ENCODE measurements around the gene PRMT2. TPM values are rescaled to one million over a fixed set of nuclear protein-coding genes. Genes with fewer than 3 reads are reported as not detected.
"Not testable (repeated sequence)": the region's sequence is repeated elsewhere in the genome, so short reads cannot be mapped to it uniquely, and the experiment has no call there.

The PRMT2 gene
- total RNA-seq, 1 experiment from 2014 or later: 86.4 TPM

DNA sequence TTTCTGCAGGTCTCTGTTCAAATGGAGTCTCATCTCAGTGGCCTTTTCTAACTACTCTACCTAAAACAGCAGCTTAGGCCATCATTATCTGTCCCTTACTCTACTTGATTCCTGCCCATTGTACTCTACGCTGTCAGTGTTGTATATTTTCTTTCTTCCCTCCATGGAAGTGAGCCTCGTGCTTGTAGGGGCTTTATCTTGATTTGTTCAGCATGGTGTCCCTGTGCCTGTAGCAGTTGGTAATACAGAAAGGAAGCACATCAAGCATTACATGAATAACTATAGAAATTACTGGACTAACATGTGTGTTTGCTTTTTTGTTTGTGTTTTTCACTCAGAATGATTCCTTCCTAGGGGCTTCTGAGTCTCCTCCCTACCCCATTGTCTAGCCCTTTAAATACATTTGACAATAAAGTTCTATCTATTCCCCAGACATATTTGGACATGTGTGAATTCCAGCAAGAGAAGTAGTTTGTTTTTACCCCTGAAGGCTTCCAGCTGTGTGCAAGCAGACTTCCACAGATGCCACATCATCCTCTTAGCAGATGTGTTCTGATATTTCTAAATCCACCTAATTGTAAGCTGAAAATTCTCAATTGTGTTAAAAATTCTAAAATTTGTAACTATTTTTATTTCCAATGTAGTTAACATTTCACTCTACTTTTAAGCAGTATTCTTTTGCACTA is 40.3 kb downstream of the PRMT2 start:
- Histone ChIP-seq H3K27me3 (replicated peaks; ENCODE audit: insufficient read depth, low read depth, low read length, poor library complexity) (no peaks in the 10 kb centered on the region), H3K4me1 (ENCODE audit: insufficient read depth, low read length, poor library complexity, severe bottlenecking) (no peaks in the 10 kb centered on the region), H3K9me3 (ENCODE audit: low read depth, low read length, poor library complexity, severe bottlenecking) (no peaks in the 10 kb centered on the region), H3K36me3 (ENCODE audit: insufficient read depth, low read length, poor library complexity, severe bottlenecking) (no peaks in the 10 kb centered on the region), H3K27ac (ENCODE audit: low read depth, low read length, poor library complexity, severe bottlenecking) (no peak overlapping the region), H3K4me3 (ENCODE audit: low read depth, low read length, poor library complexity, severe bottlenecking) (no peak overlapping the region)
- CTCF ChIA-PET: interaction anchor here (0.6 kb wide), 1 partner anchor 583 kb away, joined by 4 read pairs; no protein-coding TSS in a partner anchor
- intact Hi-C loops (cut with micrococcal nuclease; ENCODE audit: unreplicated experiment): no loop called here
- POLR2A ChIA-PET (ENCODE audit: low non-redundant PET): no interaction called here
- no peak for DNase-seq (ENCODE audit: low spot score)
- TF ChIP-seq, protein P1, sequence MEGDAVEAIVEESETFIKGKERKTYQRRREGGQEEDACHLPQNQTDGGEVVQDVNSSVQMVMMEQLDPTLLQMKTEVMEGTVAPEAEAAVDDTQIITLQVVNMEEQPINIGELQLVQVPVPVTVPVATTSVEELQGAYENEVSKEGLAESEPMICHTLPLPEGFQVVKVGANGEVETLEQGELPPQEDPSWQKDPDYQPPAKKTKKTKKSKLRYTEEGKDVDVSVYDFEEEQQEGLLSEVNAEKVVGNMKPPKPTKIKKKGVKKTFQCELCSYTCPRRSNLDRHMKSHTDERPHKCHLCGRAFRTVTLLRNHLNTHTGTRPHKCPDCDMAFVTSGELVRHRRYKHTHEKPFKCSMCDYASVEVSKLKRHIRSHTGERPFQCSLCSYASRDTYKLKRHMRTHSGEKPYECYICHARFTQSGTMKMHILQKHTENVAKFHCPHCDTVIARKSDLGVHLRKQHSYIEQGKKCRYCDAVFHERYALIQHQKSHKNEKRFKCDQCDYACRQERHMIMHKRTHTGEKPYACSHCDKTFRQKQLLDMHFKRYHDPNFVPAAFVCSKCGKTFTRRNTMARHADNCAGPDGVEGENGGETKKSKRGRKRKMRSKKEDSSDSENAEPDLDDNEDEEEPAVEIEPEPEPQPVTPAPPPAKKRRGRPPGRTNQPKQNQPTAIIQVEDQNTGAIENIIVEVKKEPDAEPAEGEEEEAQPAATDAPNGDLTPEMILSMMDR (conservative IDR thresholded peaks at IDR 0.05; ENCODE audit: low read depth, low read length): no peak
- TF ChIP-seq EZH2 (IDR thresholded peaks at IDR 0.05; ENCODE audit: borderline replicate concordance, low read depth, low read length, poor library complexity, severe bottlenecking): no peak
- BruUV-seq (replicated peaks): no TSS peak

DNA sequence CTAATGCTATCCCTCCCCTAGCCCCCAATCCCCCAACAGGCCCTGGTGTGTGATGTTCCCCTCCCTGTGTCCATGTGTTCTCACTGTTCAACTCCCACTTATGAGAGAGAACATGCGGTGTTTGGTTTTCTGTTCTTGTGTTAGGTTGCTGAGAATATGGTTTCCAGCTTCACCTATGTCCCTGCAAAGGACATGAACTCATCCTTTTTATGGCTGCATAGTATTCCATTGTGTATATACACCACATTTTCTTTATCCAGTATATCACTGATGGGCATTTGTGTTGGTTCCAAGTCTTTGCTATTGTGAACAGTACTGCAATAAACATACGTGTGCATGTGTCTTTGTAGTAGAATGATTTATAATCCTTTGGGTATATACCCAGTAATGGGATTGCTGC is 41.1 kb downstream of the PRMT2 start:
- H3K9me3 ChIP-seq (ENCODE audit: low read depth, low read length, poor library complexity, severe bottlenecking); H3K36me3 ChIP-seq (ENCODE audit: insufficient read depth, low read length, poor library complexity, severe bottlenecking); H3K27ac ChIP-seq (ENCODE audit: low read depth, low read length, poor library complexity, severe bottlenecking); H3K4me1 ChIP-seq (ENCODE audit: insufficient read depth, low read length, poor library complexity, severe bottlenecking); H3K27me3 ChIP-seq (replicated peaks; ENCODE audit: insufficient read depth, low read depth, low read length, poor library complexity); POLR2A ChIA-PET (ENCODE audit: low non-redundant PET); intact Hi-C loops (cut with micrococcal nuclease; ENCODE audit: unreplicated experiment); H3K4me3 ChIP-seq (ENCODE audit: low read depth, low read length, poor library complexity, severe bottlenecking); BruUV-seq (replicated peaks); DNase-seq (ENCODE audit: low spot score): not testable (repeated sequence)
- CTCF ChIA-PET: interaction anchor here (0.6 kb wide), 1 partner anchor 352 kb away, joined by 4 read pairs; no protein-coding TSS in a partner anchor

DNA sequence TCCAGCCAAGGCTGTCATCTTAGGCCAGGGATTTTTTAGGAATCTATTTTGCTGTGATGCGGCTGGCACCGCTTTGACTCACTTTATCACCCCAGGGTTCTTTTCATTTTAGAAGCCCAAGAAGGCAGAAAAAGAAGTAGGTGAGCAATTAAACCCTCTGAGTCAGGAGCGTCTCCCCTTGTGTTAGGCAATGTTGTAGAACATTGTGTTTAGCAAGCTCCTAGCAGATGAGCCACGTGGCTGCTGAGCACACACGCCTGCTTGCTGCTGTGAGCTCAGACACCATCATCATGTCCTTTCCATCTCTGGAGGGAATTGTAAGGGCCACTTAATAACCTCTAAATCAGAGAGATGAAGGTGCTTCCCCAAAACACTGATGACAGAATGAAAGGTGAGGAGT is 46.1 kb downstream of the PRMT2 start:
- H3K27ac ChIP-seq (ENCODE audit: low read depth, low read length, poor library complexity, severe bottlenecking); DNase-seq (ENCODE audit: low spot score); H3K9me3 ChIP-seq (ENCODE audit: low read depth, low read length, poor library complexity, severe bottlenecking); H3K4me3 ChIP-seq (ENCODE audit: low read depth, low read length, poor library complexity, severe bottlenecking); BruUV-seq (replicated peaks); CTCF ChIA-PET; H3K36me3 ChIP-seq (ENCODE audit: insufficient read depth, low read length, poor library complexity, severe bottlenecking); H3K4me1 ChIP-seq (ENCODE audit: insufficient read depth, low read length, poor library complexity, severe bottlenecking); intact Hi-C loops (cut with micrococcal nuclease; ENCODE audit: unreplicated experiment); POLR2A ChIA-PET (ENCODE audit: low non-redundant PET); H3K27me3 ChIP-seq (replicated peaks; ENCODE audit: insufficient read depth, low read depth, low read length, poor library complexity): not testable (repeated sequence)

DNA sequence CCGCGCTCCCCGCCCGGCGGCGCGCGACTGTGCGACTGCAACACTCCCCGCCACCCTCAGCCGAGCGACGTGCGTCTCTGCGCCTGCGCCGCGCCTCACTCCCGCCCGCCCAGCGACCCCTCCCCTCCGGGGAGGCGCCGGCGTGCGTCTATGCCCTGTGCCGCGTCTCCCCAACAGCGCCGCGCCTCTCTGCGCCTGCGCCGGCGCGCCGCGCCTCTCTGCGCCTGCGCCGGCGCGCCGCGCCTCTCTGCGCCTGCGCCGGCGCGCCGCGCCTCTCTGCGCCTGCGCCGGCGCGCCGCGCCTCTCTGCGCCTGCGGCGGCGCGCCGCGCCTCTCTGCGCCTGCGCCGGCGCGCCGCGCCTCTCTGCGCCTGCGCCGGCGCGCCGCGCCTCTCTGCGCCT is 63.2 kb downstream of the PRMT2 start:
- POLR2A ChIA-PET (ENCODE audit: low non-redundant PET); H3K9me3 ChIP-seq (ENCODE audit: low read depth, low read length, poor library complexity, severe bottlenecking); DNase-seq (ENCODE audit: low spot score); intact Hi-C loops (cut with micrococcal nuclease; ENCODE audit: unreplicated experiment); H3K36me3 ChIP-seq (ENCODE audit: insufficient read depth, low read length, poor library complexity, severe bottlenecking); CTCF ChIA-PET; H3K27ac ChIP-seq (ENCODE audit: low read depth, low read length, poor library complexity, severe bottlenecking); H3K4me1 ChIP-seq (ENCODE audit: insufficient read depth, low read length, poor library complexity, severe bottlenecking); H3K27me3 ChIP-seq (replicated peaks; ENCODE audit: insufficient read depth, low read depth, low read length, poor library complexity); H3K4me3 ChIP-seq (ENCODE audit: low read depth, low read length, poor library complexity, severe bottlenecking); BruUV-seq (replicated peaks): not testable (repeated sequence)

DNA sequence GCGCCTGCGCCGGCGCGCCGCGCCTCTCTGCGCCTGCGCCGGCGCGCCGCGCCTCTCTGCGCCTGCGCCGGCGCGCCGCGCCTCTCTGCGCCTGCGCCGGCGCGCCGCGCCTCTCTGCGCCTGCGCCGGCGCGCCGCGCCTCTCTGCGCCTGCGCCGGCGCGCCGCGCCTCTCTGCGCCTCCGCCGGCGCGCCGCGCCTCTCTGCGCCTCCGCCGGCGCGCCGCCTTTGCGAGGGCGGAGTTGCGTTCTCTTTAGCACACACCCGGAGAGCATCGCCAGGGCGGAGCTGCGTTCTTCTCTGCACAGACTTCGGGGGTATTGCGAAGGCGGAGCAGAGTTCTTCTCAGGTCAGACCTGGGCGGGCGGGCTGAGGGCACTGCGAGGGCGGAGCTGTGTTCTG is 63.6 kb downstream of the PRMT2 start:
- H3K9me3 ChIP-seq (ENCODE audit: low read depth, low read length, poor library complexity, severe bottlenecking); CTCF ChIA-PET; H3K27me3 ChIP-seq (replicated peaks; ENCODE audit: insufficient read depth, low read depth, low read length, poor library complexity); H3K4me3 ChIP-seq (ENCODE audit: low read depth, low read length, poor library complexity, severe bottlenecking); H3K4me1 ChIP-seq (ENCODE audit: insufficient read depth, low read length, poor library complexity, severe bottlenecking); intact Hi-C loops (cut with micrococcal nuclease; ENCODE audit: unreplicated experiment); H3K36me3 ChIP-seq (ENCODE audit: insufficient read depth, low read length, poor library complexity, severe bottlenecking); DNase-seq (ENCODE audit: low spot score); H3K27ac ChIP-seq (ENCODE audit: low read depth, low read length, poor library complexity, severe bottlenecking); POLR2A ChIA-PET (ENCODE audit: low non-redundant PET); BruUV-seq (replicated peaks): not testable (repeated sequence)

Other genes starting within 250 kb of the PRMT2 start
- gene DIP2A, start 176.8 kb upstream of the PRMT2 start, total RNA-seq (2021): 37.3 and 45.7 TPM in 2 replicates
- not detected in 2 replicates for gene S100B, start 30.6 kb upstream of the PRMT2 start, total RNA-seq (2021)